ENCODE data around the gene NCLN. TPM values are rescaled to one million over a fixed set of nuclear protein-coding genes. Genes with fewer than 3 reads are reported as not detected.
"Not testable (repeated sequence)": the region's sequence is repeated elsewhere in the genome, so short reads cannot be mapped to it uniquely, and the experiment has no call there.

NCLN gene
- total RNA-seq, 4 donors from 2014 or later = 28.4 to 40.4 (median 32.5) TPM

GRCh38 chr19:3189702-3190469, 4.2 kb downstream of the NCLN start:
- intact Hi-C loops (cut with DNase I; ENCODE audit: low total_unique reads) = no loop called here
- DNase-seq (ENCODE audit: low spot score in 2 of 2) = no peak
- TF ChIP-seq POLR2A (IDR thresholded peaks at IDR 0.05) (no peak), CTCF (IDR thresholded peaks at IDR 0.05) (no peak)
- WGBS, 2 donors = 81 to 86% methylated on average over 24 to 28 of the region's 28 CpGs
- H3K4me3 ChIP-seq (ENCODE audit: low read depth, poor library complexity, severe bottlenecking) = no peak overlapping the region

DNA sequence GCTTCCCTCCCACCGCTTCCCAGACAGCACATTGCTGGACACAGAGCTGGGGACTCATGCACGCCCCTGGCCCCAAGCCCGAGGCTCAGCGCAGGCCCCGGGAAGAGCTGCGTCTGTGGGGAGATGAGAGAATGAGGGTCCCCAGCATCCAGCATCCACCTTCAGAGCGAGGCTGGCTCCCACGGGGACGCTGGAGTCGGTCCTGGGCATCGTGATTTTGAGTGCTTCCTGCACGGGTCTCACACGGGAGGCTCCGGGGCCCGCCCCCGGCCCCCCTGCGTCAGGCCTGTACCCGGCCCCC, 4.7 kb downstream of the NCLN start:
- no peak overlapping the region for H3K4me3 ChIP-seq (ENCODE audit: low read depth, poor library complexity, severe bottlenecking)
- TF ChIP-seq CTCF (IDR thresholded peaks at IDR 0.05) = no peak
- no peak for TF ChIP-seq POLR2A (IDR thresholded peaks at IDR 0.05)
- WGBS, 2 donors = 92% methylated on average over 16 to 17 of the region's 18 CpGs
- no peak for DNase-seq (ENCODE audit: low spot score in 2 of 2)
- intact Hi-C loops (cut with DNase I; ENCODE audit: low total_unique reads) = no loop called here

GRCh38 chr19:3190921-3191805, 5.4 kb downstream of the NCLN start:
- no peak overlapping the region for H3K4me3 ChIP-seq (ENCODE audit: low read depth, poor library complexity, severe bottlenecking)
- 90 to 92% methylated on average over 39 to 46 of the region's 46 CpGs for WGBS, 2 donors
- no peak for DNase-seq (ENCODE audit: low spot score in 2 of 2)
- intact Hi-C loops (cut with DNase I; ENCODE audit: low total_unique reads) = no loop called here
- TF ChIP-seq POLR2A (IDR thresholded peaks at IDR 0.05) (no peak), CTCF (IDR thresholded peaks at IDR 0.05) (no peak)

DNA sequence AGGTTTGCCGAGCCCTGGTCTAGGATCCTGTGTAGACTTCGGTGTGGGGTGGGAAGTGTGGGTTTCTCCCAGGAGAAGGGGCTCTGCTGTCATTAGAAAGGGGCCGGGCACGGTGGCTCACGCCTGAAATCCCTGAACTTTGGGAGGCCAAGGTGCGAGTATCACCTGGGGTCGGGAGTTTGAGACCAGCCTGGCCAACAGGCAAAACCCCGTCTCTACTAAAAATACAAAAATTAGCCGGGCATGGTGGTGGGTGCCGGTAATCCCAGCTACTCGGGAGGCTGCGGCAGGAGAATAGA, 6.0 kb downstream of the NCLN start:
- intact Hi-C loops (cut with DNase I; ENCODE audit: low total_unique reads); H3K4me3 ChIP-seq (ENCODE audit: low read depth, poor library complexity, severe bottlenecking); DNase-seq (ENCODE audit: low spot score in 2 of 2): not testable (repeated sequence)
- 94 to 96% methylated on average over 12 of the region's 12 CpGs for whole genome bisulfite sequencing, 2 donors

- DNase-seq (ENCODE audit: low spot score in 2 of 2) = no peak
- H3K4me3 ChIP-seq (ENCODE audit: low read depth, poor library complexity, severe bottlenecking) = no peak overlapping the region
- intact Hi-C loops (cut with DNase I; ENCODE audit: low total_unique reads) = no loop called here
- TF ChIP-seq POLR2A (IDR thresholded peaks at IDR 0.05) (no peak), CTCF (IDR thresholded peaks at IDR 0.05) (no peak)
- WGBS, 2 donors = 83 to 95% methylated on average over 6 to 13 of the region's 32 CpGs
Observed at GRCh38 chr19:3192228-3192635, 6.5 kb downstream of the NCLN start.

GRCh38 chr19:3192684-3193083, 7.0 kb downstream of the NCLN start:
- H3K4me3 ChIP-seq (ENCODE audit: low read depth, poor library complexity, severe bottlenecking) = no peak overlapping the region
- no peak for DNase-seq (ENCODE audit: low spot score in 2 of 2)
- TF ChIP-seq CTCF (IDR thresholded peaks at IDR 0.05) = no peak
- TF ChIP-seq POLR2A (IDR thresholded peaks at IDR 0.05) = no peak
- WGBS, 2 donors = 92 to 100% methylated on average over 1 to 14 of the region's 14 CpGs
- intact Hi-C loops (cut with DNase I; ENCODE audit: low total_unique reads) = no loop called here
